ENCODE results near the gene CRADD. TPM values are rescaled to one million over a fixed set of nuclear protein-coding genes. Genes with fewer than 3 reads are reported as not detected.

The CRADD gene
- total RNA-seq, 1 donor from 2014 or later: 9.8 TPM

GRCh38 chr12:93813186-93813585 lies 136.0 kb downstream of the CRADD start:
- no peak for DNase-seq (ENCODE audit: low read depth, low spot score)
- TF ChIP-seq, protein P1, sequence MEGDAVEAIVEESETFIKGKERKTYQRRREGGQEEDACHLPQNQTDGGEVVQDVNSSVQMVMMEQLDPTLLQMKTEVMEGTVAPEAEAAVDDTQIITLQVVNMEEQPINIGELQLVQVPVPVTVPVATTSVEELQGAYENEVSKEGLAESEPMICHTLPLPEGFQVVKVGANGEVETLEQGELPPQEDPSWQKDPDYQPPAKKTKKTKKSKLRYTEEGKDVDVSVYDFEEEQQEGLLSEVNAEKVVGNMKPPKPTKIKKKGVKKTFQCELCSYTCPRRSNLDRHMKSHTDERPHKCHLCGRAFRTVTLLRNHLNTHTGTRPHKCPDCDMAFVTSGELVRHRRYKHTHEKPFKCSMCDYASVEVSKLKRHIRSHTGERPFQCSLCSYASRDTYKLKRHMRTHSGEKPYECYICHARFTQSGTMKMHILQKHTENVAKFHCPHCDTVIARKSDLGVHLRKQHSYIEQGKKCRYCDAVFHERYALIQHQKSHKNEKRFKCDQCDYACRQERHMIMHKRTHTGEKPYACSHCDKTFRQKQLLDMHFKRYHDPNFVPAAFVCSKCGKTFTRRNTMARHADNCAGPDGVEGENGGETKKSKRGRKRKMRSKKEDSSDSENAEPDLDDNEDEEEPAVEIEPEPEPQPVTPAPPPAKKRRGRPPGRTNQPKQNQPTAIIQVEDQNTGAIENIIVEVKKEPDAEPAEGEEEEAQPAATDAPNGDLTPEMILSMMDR (conservative IDR thresholded peaks at IDR 0.05): no peak
- Mint-ChIP-seq H3K4me3 (no peak overlapping the region), H3K9me3 (no peaks in the 10 kb centered on the region), H3K36me3 (ENCODE audit: low read depth) (no peaks in the 10 kb centered on the region), H3K4me1 (peaks cover 11% of the 10 kb centered on the region), H3K27me3 (ENCODE audit: low read depth) (no peaks in the 10 kb centered on the region), H3K27ac (ENCODE audit: unreplicated experiment) (no peak overlapping the region)

GRCh38 chr12:93813972-93814821 lies 137.0 kb downstream of the CRADD start:
- H3K4me3 Mint-ChIP-seq: no peak overlapping the region
- no peaks in the 10 kb centered on the region for H3K36me3 Mint-ChIP-seq (ENCODE audit: low read depth)
- no peaks in the 10 kb centered on the region for H3K27me3 Mint-ChIP-seq (ENCODE audit: low read depth)
- peak overlapping the region; percentile 73 for H3K27ac Mint-ChIP-seq (ENCODE audit: unreplicated experiment)
- no peaks in the 10 kb centered on the region for H3K9me3 Mint-ChIP-seq
- TF ChIP-seq, protein P1 (conservative IDR thresholded peaks at IDR 0.05): no peak
- no peak for DNase-seq (ENCODE audit: low read depth, low spot score)
- peaks cover 20% of the 10 kb centered on the region for H3K4me1 Mint-ChIP-seq

DNA sequence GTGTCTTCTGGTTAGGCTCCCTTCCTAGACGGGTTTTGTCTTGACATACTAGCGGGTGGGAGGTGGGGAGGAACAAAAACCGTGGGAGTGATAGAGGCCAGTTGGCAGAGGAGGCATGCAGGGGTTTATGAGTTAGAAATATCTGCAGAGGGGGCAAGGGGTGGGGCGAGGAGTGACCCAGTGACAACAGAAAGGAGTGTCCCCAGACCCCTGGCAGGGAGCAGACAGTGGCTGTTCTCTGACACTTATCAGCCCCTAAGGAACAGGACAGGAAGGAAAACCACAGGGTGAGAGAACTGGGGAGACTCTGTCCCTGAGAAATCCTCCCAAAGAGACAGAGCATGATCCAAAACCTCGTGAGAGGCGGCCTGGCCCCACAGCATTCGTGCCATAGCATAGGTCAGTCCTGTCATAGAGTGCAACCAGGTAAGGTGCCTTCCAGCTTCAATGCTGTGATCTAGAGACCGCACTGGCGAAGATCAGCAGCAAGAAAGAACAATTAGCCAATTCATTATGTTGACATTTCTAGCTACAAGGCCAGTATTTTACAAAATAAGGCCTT lies 141.4 kb downstream of the CRADD start:
- peaks cover 42% of the 10 kb centered on the region for H3K4me1 Mint-ChIP-seq
- no peak overlapping the region for H3K4me3 Mint-ChIP-seq
- TF ChIP-seq, protein P1 (conservative IDR thresholded peaks at IDR 0.05): no peak
- no peaks in the 10 kb centered on the region for H3K27me3 Mint-ChIP-seq (ENCODE audit: low read depth)
- no peaks in the 10 kb centered on the region for H3K9me3 Mint-ChIP-seq
- no peak for DNase-seq (ENCODE audit: low read depth, low spot score)
- peak overlapping the region; percentile 50 for H3K27ac Mint-ChIP-seq (ENCODE audit: unreplicated experiment)
- H3K36me3 Mint-ChIP-seq (ENCODE audit: low read depth): no peaks in the 10 kb centered on the region

DNA sequence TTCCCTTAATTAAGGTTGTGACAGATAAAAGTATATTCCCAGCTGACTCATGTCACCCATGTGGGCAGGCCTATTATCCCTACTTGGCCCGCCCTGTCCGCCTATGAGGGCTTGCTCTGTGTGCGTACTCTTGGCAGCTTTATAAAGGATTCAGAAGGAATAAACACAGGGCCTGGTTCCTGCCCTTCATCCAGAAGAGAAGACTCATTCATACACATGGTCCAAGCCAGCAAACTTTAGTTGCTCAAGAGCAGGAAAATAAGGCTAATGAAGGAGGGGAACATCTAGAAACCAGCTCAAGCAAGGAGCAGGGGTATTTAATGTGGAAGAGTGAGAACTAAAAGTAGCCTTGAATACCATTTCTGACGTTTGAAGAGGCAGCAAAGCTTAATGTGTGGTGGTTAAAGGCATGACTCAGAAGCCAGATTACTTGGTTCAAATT lies 141.9 kb downstream of the CRADD start:
- Mint-ChIP-seq H3K27me3 (ENCODE audit: low read depth) (no peaks in the 10 kb centered on the region), H3K9me3 (no peaks in the 10 kb centered on the region), H3K4me1 (peaks cover 41% of the 10 kb centered on the region), H3K4me3 (no peak overlapping the region), H3K36me3 (ENCODE audit: low read depth) (no peaks in the 10 kb centered on the region), H3K27ac (ENCODE audit: unreplicated experiment) (peak overlapping the region; percentile 96)
- no peak for DNase-seq (ENCODE audit: low read depth, low spot score)
- TF ChIP-seq, protein P1 (conservative IDR thresholded peaks at IDR 0.05): no peak

- Mint-ChIP-seq H3K27me3 (ENCODE audit: low read depth) (no peaks in the 10 kb centered on the region), H3K27ac (ENCODE audit: unreplicated experiment) (no peak overlapping the region), H3K9me3 (no peaks in the 10 kb centered on the region), H3K36me3 (ENCODE audit: low read depth) (no peaks in the 10 kb centered on the region), H3K4me3 (no peak overlapping the region), H3K4me1 (peaks cover 31% of the 10 kb centered on the region)
- no peak for DNase-seq (ENCODE audit: low read depth, low spot score)
- TF ChIP-seq, protein P1 (conservative IDR thresholded peaks at IDR 0.05): no peak
Observed at GRCh38 chr12:93823616-93824391, 146.6 kb downstream of the CRADD start.
